Fibroblast of lung (primary cell): Measurements from ENCODE around the gene WDR27.

ENCODE experiments used
- CTCF ChIP-seq, 2 donors: IDR thresholded peaks in 1 of 2; conservative IDR thresholded peaks in 1 of 2; 1 replicate in 1 of 2; 2 replicates in 1 of 2; pipeline ENCODE4 v1.5.1; 2011 to 2012; ENCODE audit warnings: low read length in 2 of 2, control low read depth in 1 of 2, inconsistent platforms in 1 of 2, low read depth in 1 of 2, mild to moderate bottlenecking in 1 of 2
- EZH2 ChIP-seq: IDR thresholded peaks from 2 replicates; pipeline ENCODE4 v1.5.1; 2012; ENCODE audit warnings: low read length, control low read depth, mild to moderate bottlenecking; ENCODE audit errors: missing control alignments

DNA sequence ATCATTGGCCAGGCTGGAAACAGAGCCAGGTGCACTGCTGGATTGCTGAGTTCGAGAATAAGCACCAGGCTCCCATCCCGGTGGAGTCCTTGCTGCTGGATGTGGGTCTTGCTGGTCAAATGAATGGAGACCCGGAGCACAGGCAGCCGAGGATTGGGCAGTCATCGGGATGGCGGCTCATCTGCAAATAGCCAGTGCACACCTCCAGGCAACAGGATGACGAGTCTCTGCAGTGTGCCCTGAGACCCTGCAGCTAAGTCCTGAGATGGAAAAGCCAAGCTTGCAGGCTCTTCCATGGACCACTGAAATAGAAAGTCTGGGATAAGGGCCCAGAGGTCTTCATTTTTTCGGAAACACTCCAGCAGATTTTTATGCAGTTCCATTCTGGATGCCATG, 143.5 kb downstream of the WDR27 start:
- TF ChIP-seq EZH2 (no peak), CTCF (conservative IDR thresholded peaks at IDR 0.05 in 1 of 2, IDR thresholded peaks at IDR 0.05 in 1 of 2; ENCODE audit: low read depth in 1 of 2, low read length in 2 of 2) (no peak)
